GM10266 (cell line): ENCODE data around the gene MRRF.
A peak's percentile ranks its signal among the peaks of the same experiment; 100 is the strongest.

Experiments used
- DNase-seq: peaks from one replicate; pipeline ENCODE4 v3.0.0; 2012; ENCODE audit errors: extremely low spot score
- CTCF ChIP-seq: IDR thresholded peaks from 2 replicates; pipeline ENCODE4 v1.5.1; 2012; ENCODE audit warnings: mild to moderate bottlenecking, low read depth; ENCODE audit not compliant: control insufficient read depth, insufficient read depth; ENCODE audit errors: missing control alignments

Gene MRRF

GRCh38 chr9:122225312-122226141, 39.2 kb upstream of the MRRF start:
- DNase-seq, result peak; percentile 17
- TF ChIP-seq CTCF, result no peak

- no peak for TF ChIP-seq CTCF
Observed at GRCh38 chr9:122226142-122226757, 38.4 kb upstream of the MRRF start.

GRCh38 chr9:122226758-122227574, 37.7 kb upstream of the MRRF start:
- peak; percentile 49 for DNase-seq
- TF ChIP-seq CTCF, result no peak

More at GRCh38 chr9:122226142-122226757, 38.4 kb upstream of the MRRF start:
- peak; percentile 38 for DNase-seq

- TF ChIP-seq CTCF, result no peak
- DNase-seq, result peak; percentile 47
Observed at GRCh38 chr9:122227575-122227900, 37.1 kb upstream of the MRRF start.

- no peak for TF ChIP-seq CTCF
- DNase-seq, result peak; percentile 49
Observed at GRCh38 chr9:122228191-122228567, 36.5 kb upstream of the MRRF start.

GRCh38 chr9:122228568-122229484, 35.9 kb upstream of the MRRF start, which contains the start of gene LHX6:
Gene LHX6 (minus strand): TSS chr9:122228957. CDS start chr9:122228740, 217 bp downstream.
- TF ChIP-seq CTCF, result no peak
- DNase-seq, result peak; percentile 54
